Upper lobe of left lung (tissue), 4 donors: Measurements from ENCODE around the gene SAT1.

Experiments used
- EP300 ChIP-seq, 4 donors: sonication (generic); formaldehyde crosslinking; IDR thresholded peaks; one replicate each; pipeline ENCODE4 v1.5.1; 2017; ENCODE audit warnings: antibody characterized with exemption in 4 of 4, control low read depth in 2 of 4
- POLR2A ChIP-seq, 4 donors: fragments of 450-650 bp; IDR thresholded peaks; one replicate each; pipeline ENCODE4 v1.5.1; 2016 to 2017; ENCODE audit warnings: antibody characterized with exemption in 4 of 4, mild to moderate bottlenecking in 2 of 4
- POLR2AphosphoS5 ChIP-seq, 2 donors: sonication (generic); formaldehyde crosslinking; IDR thresholded peaks; one replicate each; pipeline ENCODE4 v1.5.1; 2017; ENCODE audit warnings: antibody characterized with exemption in 2 of 2
- TF ChIP-seq, protein P1 (sequence below), 6 experiments: fragments of 450-650 bp in 4 of 6; fragments of 200-600 bp in 2 of 6; sonication (generic) in 2 of 6; IDR thresholded peaks; one replicate each; pipeline ENCODE4 v1.5.1; 2016 to 2019; ENCODE audit warnings: antibody characterized with exemption in 6 of 6

DNA sequence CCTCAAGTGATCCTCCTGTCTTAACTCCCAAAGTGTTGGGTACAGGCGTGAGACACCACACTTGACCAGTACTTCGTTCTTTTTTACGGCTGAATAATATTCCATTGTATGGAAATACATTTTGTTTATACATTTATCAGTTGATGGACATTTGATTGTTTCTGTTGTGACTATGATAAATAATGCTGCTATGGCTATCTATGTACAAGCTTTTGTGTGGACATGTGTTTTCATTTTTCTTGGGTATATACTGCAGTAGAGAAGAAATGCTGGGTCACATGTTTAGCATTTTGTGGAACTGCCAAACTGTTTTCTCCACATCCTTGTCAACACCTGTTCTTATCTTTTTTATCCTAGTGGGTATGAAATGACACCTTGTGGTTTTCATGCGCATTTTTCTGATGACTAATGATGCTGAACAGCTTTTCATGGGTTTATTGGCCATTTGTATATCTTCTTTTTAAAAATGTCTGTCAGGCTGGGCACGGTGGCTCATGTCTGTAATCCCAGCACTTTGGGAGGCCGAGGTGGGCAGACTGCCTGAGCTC lies 37.3 kb downstream of the SAT1 start:
- TF ChIP-seq, protein P1, sequence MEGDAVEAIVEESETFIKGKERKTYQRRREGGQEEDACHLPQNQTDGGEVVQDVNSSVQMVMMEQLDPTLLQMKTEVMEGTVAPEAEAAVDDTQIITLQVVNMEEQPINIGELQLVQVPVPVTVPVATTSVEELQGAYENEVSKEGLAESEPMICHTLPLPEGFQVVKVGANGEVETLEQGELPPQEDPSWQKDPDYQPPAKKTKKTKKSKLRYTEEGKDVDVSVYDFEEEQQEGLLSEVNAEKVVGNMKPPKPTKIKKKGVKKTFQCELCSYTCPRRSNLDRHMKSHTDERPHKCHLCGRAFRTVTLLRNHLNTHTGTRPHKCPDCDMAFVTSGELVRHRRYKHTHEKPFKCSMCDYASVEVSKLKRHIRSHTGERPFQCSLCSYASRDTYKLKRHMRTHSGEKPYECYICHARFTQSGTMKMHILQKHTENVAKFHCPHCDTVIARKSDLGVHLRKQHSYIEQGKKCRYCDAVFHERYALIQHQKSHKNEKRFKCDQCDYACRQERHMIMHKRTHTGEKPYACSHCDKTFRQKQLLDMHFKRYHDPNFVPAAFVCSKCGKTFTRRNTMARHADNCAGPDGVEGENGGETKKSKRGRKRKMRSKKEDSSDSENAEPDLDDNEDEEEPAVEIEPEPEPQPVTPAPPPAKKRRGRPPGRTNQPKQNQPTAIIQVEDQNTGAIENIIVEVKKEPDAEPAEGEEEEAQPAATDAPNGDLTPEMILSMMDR (IDR thresholded peaks at IDR 0.05), result no peak
- no peak for TF ChIP-seq POLR2A (IDR thresholded peaks at IDR 0.05)
- no peak for TF ChIP-seq EP300 (IDR thresholded peaks at IDR 0.05)
- no peak for TF ChIP-seq POLR2AphosphoS5 (IDR thresholded peaks at IDR 0.05)
